GM18861 (cell line): ENCODE measurements around the gene TPSB2.

Experiments used
- ATAC-seq: cut with Tn5 transposase; IDR thresholded peaks from one replicate; pipeline ENCODE4 v1.9.1; 2021; ENCODE audit not compliant: unreplicated experiment

Gene TPSB2

DNA sequence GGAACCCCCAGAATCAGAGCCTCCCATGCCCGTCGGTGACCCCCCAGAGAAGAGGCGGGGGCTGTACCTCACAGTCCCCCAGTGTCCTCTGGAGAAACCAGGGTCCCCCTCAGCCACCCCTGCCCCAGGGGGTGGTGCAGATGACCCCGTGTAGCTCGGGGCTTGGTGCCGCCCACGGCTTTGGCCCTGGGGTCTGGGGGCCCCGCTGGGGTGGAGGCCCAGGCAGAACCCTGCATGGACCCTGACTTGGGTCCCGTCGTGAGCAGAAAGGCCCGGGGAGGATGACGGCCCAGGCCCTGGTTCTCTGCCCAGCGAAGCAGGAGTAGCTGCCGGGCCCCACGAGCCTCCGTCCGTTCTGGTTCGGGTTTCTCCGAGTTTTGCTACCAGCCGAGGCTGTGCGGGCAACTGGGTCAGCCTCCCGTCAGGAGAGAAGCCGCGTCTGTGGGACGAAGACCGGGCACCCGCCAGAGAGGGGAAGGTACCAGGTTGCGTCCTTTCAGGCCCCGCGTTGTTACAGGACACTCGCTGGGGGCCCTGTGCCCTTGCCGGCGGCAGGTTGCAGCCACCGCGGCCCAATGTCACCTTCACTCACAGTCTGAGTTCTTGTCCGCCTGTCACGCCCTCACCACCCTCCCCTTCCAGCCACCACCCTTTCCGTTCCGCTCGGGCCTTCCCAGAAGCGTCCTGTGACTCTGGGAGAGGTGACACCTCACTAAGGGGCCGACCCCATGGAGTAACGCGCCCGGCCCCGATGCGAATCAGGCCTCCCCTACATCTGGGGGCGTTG lies 8.9 kb downstream of the TPSB2 start:
- no peak for ATAC-seq

DNA sequence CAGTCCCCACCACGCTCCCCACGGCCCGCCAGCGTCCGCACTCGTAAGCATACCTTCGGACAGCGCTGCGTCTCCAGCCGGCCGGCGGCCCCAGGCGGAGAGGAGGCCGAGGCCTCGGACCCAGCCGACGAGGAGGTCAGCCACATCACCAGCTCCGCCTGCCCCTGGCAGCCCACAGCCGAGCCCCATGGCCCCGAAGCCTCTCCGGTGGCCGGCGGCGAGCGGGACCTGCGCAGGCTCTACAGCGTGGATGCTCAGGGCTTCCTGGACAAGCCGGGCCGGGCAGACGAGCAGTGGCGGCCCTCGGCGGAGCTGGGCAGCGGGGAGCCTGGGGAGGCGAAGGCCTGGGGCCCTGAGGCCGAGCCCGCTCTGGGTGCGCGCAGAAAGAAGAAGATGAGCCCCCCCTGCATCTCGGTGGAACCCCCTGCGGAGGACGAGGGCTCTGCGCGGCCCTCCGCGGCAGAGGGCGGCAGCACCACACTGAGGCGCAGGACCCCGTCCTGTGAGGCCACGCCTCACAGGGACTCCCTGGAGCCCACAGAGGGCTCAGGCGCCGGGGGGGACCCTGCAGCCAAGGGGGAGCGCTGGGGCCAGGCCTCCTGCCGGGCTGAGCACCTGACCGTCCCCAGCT lies 9.8 kb downstream of the TPSB2 start:
- ATAC-seq = no peak

DNA sequence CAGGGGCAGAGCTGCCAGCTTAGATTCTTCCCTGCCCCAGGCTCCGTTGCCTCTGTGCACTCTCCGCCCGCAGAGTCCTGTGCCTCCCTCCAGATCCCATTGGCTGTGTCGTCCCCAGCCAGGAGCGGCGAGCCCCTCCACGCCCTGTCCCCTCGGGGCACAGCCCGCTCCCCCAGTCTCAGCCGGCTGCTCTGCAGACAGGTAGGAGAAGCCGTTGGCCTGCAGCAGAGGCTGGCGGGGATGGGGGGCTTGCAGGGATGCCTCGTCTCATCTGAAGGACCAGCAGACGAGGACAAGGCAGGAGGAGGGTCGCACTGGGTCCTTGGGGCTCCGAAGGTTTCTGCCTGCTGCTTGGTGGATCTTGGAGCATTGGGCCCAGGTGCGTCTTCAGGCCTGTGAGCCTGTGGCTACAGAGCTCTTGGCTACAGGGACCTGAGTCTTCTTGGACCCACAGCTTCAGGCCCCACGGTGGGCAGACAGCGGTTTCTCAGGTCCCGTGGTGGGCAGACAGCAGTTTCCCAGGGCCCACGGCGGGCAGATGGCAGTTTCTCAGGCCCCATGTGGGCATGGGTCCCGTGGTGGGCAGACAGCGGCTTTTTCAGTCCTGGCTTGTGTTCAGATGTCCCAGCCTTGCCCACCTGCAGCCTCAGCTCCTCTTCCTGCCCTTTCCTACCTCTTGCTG lies 10.9 kb downstream of the TPSB2 start:
- ATAC-seq = no peak

DNA sequence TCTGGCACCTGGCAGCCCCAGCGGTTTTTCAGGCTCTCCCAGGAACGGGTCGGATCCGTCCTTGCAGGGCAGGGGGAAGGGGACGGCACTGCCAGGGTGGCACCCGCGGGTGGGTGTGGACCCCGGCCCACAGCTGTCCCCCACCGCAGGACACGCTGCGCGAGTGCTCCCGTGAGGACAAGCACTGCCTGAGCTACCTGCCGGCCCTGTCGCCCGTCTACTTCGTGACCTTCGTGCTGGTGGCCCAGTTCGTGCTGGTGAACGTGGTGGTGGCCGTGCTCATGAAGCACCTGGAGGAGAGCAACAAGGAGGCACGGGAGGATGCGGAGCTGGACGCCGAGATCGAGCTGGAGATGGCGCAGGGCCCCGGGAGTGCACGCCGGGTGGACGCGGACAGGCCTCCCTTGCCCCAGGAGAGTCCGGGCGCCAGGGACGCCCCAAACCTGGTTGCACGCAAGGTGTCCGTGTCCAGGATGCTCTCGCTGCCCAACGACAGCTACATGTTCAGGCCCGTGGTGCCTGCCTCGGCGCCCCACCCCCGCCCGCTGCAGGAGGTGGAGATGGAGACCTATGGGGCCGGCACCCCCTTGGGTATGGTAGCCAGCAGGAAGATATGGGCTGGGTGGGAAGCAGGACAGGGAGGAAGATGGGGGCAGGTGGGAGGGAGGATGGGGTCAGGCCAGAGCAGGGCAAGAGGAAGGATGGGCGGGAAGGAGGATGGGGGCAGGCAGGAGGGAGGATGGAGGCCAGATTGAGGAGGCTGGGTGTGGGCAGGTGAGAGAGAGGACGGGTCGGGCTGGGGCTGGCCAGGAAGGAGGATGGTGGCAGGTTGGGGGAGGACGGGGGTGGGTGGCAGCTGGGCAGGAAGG lies 11.7 kb downstream of the TPSB2 start:
- ATAC-seq = no peak

DNA sequence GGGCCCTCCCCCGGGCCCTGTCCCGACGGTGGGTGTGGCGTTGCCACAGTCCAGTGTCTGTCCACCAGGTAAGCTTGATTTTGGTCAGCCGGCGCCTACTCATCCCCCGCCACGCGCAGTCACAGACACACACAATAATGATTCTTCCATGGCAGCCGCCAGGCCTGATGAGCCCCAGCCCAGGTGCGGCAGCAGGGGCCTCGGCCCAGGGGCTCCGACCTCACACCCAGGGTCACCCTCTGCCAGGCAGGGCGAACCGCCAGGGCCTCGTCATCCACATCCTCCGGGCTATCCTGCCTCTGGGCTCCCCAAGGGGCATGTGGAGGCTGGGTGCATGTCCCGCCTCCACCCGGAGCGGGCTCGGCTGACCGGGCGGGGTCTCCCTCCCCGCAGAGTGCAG lies 12.5 kb downstream of the TPSB2 start:
- no peak for ATAC-seq

DNA sequence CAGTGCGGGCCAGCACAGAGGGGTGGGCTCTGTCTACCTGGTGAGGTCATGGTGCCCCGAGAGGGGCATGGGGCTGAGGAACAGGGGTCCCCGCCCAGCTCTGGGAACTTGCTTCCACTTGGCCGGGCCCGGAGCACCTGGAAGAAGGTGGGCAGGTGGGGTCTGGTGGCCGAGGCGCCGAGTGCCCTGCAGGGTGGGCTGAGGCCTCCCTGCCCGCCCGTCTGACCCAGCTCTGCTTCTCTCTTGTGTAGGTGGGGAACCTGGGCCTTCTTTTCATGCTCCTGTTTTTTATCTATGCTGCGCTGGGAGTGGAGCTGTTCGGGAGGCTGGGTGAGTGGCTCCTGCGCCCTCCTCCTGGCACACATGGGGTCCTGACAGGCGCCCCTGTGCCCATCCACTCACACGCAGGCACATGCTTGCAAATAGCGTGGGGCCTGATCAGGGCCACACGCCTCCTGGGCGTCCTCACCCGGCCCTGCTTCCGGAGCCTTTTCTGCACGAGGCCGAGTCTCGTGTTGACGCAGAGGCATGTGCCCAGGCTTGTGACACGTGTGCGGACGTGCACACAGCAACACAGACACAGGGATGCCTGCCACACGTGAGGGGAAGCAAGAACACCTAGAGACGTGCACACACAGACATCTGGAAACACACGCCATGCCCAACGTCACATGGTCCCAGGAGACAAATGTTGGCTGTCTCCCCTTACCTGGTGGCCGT lies 13.1 kb downstream of the TPSB2 start:
- no peak for ATAC-seq

DNA sequence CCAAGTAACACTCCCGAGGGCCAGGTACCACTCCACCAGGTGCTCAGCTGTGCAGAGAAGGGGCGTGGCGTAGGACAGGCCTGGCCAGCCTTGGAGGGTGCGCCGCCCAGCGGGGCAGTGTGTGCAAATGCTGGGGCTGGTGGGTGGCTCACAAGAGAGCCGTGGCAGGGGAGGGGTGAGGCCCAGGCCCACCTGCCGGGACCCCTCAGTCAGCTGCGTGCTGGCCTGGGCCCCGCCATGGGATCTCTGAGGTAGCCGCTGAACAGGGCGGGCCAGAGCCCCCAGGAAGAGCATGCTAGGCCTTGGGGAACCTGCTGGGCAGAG lies 13.7 kb downstream of the TPSB2 start:
- no peak for ATAC-seq

DNA sequence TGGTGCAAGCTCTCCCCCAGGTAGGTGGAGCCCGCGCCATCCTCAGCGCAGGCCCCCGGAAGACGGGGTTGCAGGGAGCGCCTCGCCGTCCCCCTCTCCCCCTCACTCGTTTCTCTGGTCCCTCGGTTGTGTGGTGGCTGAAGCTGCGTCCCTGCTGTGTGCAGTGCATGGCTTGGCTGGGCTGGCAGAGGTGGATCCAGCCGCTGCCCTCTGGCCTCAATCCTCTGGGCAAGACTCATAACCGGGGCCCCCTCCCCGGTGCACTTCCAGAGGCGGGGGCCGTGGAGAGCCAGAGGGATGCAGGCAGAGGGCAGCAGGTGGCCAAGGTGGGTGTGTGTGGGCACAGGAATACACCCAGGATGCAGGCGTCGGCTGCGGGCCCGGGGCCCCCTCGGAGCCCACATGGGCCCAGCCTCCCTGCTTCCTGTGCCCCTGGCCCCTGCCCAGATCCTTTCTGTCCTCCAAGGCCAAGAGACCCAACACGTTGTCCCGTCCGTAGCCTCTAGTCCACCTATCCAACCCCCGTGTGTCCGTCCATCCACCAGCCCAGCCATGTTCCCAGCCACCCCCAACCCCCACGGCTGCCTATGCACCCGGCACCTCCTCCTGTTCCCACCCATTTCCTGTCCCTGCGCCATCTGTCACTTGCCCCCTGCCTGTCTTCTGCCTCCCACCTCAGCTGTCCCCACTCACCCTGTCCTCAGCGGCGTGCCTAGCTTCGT lies 14.2 kb downstream of the TPSB2 start:
- ATAC-seq = no peak

DNA sequence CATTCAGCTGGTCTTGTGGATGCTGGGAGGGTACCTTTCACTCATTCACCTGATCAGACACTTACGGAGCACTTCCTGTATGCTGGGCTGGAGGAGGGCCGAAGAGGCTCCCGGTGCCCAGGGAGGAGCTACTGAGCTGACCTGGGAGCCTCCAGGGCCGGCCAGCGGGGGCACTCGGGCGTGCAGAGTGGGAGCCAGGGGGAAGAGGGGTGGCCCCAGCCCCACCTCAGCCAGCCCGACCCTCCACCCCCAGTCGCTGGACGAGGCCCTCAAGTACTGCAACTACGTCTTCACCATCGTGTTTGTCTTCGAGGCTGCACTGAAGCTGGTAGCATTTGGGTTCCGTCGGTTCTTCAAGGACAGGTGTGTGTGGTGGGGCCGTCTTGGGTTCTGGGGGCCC lies 15.3 kb downstream of the TPSB2 start:
- ATAC-seq = no peak

DNA sequence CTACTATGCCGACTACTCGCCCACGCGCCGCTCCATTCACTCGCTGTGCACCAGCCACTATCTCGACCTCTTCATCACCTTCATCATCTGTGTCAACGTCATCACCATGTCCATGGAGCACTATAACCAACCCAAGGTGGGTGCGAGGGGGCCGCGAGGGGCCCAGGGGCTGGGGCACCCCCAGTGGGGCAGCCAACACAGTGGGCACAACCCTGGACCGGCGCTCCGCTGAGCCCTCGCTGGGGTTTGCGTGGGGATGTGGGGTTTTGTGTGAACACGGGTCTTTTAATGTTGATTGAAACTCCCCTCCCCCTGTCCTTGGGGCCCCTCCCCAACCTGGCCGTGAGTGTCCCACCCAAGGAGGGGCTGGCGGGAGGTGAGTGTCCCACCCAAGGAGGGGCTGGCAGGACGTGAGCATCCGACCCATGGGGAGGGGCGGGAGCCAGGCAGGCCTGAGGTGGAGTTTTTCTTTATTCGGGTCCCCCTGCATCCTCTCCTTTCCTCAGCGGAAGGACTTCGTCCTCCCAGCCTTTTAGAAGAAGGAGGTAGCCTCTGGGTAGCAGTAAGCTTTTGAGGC lies 16.1 kb downstream of the TPSB2 start:
- no peak for ATAC-seq

DNA sequence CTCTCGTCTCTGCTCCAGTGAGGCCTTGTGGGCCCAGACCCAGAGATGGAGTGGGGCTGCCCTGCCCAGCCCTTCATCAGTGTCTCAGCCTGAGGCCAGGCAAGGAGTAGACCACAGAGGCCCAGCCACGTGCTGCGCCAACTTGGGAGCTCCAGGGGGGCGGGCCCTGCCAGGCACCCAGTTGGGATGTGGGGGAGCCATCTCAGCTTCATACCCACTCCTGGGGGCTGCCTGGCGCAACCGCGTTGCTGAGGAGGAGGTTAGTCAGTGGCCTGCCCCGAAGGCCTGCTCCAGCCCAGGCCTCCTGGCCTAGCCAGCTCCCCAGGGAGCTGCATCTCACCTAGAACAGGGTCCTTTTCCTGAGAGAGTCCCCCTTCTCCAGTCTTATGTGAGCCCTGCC lies 16.8 kb downstream of the TPSB2 start:
- no peak for ATAC-seq

DNA sequence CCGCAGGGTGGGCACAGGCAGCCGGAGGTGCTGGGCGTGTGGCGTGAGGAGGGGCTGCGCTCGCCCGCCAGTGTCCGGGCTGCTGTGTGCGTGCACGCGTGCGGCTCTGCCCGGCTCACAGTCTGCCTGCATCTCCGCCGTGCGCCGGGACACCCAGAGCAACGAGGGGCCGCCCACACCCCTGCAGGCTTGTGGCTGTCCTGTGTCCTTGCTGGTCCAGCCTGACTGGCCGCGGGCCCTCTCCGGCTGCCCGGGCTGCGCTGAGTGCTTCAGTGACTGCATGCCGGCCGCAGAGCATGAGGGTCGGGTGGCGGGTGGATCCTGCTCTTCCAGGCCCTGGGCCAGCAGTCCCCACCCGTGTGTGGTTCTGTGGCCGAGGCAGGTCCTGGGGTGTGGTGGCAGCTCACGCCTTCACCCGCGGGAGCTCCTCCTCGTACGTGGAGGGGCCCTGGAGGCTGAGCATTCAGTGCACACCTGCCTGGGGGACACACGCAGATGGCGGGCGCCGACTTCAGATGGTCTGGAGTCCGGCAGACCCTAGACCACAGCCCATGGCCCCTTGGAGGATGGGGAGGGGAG lies 17.3 kb downstream of the TPSB2 start:
- ATAC-seq = no peak

DNA sequence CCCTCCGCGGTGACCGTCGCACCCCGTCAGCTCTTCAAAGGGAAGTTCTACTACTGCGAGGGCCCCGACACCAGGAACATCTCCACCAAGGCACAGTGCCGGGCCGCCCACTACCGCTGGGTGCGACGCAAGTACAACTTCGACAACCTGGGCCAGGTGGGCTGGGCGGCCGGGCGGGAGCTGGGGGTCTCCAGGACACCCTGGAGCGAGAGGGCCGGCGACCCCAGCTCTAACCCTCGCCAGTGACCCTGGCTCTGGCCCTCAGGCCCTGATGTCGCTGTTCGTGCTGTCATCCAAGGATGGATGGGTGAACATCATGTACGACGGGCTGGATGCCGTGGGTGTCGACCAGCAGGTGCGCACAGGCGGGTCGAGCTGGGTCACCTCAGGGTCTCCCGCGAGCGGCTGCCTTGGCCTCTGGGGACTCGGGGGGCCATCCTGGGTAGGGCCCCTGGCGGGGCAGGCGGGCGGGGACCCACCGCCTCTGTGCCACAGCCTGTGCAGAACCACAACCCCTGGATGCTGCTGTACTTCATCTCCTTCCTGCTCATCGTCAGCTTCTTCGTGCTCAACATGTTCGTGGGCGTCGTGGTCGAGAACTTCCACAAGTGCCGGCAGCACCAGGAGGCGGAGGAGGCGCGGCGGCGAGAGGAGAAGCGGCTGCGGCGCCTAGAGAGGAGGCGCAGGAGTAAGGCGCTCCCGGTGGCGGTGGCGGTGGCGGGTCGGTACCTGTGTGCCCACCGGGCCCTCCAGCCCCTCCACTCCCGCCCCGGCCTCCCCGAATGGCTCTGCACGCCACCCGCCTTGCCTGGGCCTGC lies 18.3 kb downstream of the TPSB2 start:
- ATAC-seq = no peak

DNA sequence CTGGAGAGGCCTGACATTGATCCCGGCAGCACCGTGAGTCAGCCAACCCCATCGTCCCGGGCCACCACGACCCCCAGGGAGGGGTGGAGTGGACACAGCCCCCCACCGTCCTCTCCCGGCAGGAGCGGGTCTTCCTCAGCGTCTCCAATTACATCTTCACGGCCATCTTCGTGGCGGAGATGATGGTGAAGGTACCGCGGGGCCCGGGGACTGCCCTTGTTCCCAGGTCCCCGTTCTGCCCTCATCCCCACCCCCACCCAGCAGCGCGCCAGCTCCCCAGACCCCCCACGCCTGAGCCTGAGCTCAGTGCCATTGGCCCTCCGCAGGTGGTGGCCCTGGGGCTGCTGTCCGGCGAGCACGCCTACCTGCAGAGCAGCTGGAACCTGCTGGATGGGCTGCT lies 19.5 kb downstream of the TPSB2 start:
- ATAC-seq = no peak

DNA sequence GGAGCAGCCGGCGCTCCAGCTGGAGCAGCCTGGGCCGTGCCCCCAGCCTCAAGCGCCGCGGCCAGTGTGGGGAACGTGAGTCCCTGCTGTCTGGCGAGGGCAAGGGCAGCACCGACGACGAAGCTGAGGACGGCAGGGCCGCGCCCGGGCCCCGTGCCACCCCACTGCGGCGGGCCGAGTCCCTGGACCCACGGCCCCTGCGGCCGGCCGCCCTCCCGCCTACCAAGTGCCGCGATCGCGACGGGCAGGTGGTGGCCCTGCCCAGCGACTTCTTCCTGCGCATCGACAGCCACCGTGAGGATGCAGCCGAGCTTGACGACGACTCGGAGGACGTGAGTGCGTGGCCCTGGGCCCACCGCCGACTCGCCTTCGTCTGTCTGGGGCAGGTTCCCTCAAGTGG lies 20.9 kb downstream of the TPSB2 start:
- ATAC-seq = no peak

DNA sequence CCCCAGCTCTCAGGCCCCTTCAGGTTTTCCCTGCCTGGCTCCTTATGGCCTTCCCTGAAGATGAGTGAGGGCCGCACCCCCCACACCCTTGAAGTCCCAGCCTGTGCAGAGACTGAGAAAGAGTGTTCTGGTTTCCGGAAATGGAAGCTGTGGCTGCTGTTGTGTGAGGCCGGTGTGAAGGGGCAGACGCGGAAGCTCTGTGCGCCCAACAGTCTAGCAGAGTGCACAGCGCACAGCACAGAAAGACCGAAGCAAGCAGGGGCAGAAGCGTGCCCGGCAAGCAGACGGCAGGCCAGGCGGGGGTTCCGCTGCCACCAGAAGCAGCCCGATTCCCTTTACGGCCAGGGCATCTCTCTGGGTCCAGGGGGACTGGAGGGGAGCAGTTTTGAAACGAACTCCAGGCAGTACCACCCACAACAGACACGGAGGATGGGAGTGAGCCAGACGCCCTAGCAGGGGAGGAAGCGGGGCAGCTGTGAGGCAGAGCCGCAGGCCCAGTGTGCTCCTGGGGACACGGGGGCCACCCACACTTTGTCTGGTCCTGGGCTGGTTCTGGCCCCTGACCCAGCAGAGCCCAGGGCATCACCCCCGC lies 21.6 kb downstream of the TPSB2 start:
- no peak for ATAC-seq

DNA sequence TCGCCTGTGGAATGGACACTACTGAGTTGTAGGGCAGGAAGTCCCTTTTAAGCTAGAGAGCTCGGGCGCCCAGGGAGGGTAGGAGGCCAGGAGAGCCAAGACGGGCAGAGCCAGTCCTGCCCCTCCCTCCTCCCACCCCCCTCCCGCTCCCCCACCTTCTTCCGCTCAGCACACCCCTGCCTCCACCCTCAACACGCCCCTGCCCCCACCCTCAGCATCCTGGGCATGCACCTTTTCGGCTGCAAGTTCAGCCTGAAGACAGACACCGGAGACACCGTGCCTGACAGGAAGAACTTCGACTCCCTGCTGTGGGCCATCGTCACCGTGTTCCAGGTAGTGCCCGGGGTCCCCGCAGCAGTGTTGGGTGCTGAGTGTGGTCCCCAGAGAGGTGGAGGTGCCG lies 23.2 kb downstream of the TPSB2 start:
- ATAC-seq = no peak

DNA sequence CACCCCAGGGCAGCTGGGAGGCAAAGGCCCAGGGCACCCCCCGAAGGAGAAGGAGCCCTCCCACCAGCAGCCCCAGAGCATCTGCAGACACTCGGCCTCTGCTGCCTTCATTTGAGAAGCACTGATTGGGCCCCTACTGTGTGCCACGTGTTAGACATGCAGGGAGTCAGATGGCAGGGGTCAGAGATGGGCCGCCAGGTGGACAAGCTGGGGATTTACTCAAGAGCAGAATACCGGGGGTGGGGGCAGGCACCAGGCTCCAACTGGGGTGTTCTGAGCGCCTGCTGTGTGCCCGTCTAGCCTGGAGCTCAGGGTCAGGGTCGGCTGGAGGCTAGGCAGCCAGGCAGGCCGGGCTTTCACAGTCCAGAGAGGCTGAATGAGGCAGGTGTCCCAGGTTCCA lies 23.7 kb downstream of the TPSB2 start:
- no peak for ATAC-seq
